ENCODE measurements around the gene ARRB1.

DNA sequence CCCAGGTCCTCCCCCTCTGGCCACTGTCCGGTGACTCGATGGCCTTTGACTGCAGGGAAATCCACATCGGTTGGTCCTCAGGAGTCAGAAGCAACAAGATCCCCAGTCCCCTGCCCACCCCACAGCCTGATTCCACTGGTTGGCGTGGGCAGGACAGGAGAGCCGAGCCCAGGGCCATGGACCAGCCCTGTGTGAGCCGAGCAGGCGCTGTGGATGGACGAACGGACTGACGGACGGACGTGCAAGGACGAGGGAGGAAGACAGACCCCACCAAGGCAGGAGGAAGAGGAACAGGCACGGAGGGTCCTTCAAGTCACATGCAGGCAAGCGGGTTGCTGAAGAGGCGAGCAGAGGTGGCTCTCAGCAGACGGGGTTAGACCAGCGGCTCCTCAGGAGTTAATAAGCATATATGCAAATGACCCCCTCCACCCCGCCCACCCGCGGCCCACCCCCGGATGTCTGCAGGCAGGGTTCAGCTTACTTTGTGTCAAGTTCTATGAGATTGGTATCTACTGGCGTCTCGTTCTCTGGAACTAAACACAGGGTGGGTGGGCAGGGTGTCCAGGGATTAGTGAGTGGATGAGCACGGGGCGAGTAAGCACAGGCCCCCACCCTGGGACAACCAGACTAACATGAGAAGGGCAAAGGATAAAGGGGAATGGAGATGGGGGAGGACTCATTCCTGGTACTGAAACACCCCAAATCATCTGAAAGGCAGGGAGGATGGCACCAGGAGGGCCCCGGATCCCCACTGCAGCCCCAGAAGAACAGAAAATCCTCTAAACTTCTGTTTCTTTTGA, 84.1 kb downstream of the ARRB1 start:
- no peak for TF ChIP-seq POLR2A (IDR thresholded peaks at IDR 0.05; ENCODE audit: low read depth)
- TF ChIP-seq, protein P1, sequence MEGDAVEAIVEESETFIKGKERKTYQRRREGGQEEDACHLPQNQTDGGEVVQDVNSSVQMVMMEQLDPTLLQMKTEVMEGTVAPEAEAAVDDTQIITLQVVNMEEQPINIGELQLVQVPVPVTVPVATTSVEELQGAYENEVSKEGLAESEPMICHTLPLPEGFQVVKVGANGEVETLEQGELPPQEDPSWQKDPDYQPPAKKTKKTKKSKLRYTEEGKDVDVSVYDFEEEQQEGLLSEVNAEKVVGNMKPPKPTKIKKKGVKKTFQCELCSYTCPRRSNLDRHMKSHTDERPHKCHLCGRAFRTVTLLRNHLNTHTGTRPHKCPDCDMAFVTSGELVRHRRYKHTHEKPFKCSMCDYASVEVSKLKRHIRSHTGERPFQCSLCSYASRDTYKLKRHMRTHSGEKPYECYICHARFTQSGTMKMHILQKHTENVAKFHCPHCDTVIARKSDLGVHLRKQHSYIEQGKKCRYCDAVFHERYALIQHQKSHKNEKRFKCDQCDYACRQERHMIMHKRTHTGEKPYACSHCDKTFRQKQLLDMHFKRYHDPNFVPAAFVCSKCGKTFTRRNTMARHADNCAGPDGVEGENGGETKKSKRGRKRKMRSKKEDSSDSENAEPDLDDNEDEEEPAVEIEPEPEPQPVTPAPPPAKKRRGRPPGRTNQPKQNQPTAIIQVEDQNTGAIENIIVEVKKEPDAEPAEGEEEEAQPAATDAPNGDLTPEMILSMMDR (IDR thresholded peaks at IDR 0.05), result no peak
- TF ChIP-seq POLR2AphosphoS5 (IDR thresholded peaks at IDR 0.05), result no peak
- TF ChIP-seq EP300 (IDR thresholded peaks at IDR 0.05), result no peak
